K562 (cell line): ENCODE measurements around the gene ZNF521. TPM values are rescaled to one million over a fixed set of nuclear protein-coding genes. Genes with fewer than 3 reads are reported as not detected.

Experiments used
- ATF1 ChIP-seq, 2 experiments: fragments of 450-650 bp in 1 of 2; IDR thresholded peaks; 2 replicates each; pipeline ENCODE4 v1.6.1; 2016; ENCODE audit warnings: missing compliant biosample characterization in 1 of 2, missing genetic modification characterization in 1 of 2
- DPF2 ChIP-seq: fragments of 450-650 bp; IDR thresholded peaks from 2 replicates; pipeline ENCODE4 v1.6.1; 2016
- HES1 ChIP-seq: fragments of 450-650 bp; IDR thresholded peaks from 2 replicates; pipeline ENCODE4 v1.6.1; 2016; ENCODE audit warnings: low read depth, mild to moderate bottlenecking, moderate library complexity
- HINFP ChIP-seq: fragments of 450-650 bp; conservative IDR thresholded peaks from 2 replicates; pipeline ENCODE4 v1.6.1; 2016; ENCODE audit warnings: missing genetic modification characterization, low read depth, mild to moderate bottlenecking, control low read depth, missing compliant biosample characterization
- KDM1A ChIP-seq, 2 experiments: fragments of 450-650 bp; IDR thresholded peaks; 2 replicates each; pipeline ENCODE4 v1.6.1; 2016; ENCODE audit warnings: mild to moderate bottlenecking in 2 of 2
- PCBP1 ChIP-seq: fragments of 200-400 bp; formaldehyde crosslinking; IDR thresholded peaks from 2 replicates; pipeline ENCODE4 v1.6.1; 2018; ENCODE audit warnings: mild to moderate bottlenecking, low read depth, low read length; ENCODE audit not compliant: poor library complexity, severe bottlenecking
- RFX5 ChIP-seq: IDR thresholded peaks from 2 replicates; pipeline ENCODE4 v1.6.1; 2011; ENCODE audit warnings: low read depth, mild to moderate bottlenecking, improper control_type of control experiment, low read length
- SIN3A ChIP-seq, 2 experiments: fragments of 150-350 bp in 1 of 2; IDR thresholded peaks; 2 replicates each; pipeline ENCODE4 v1.6.1; 2011 to 2016; ENCODE audit warnings: borderline replicate concordance in 2 of 2, low read depth in 2 of 2, low read length in 2 of 2, mild to moderate bottlenecking in 2 of 2, moderate library complexity in 2 of 2; ENCODE audit not compliant: control insufficient read depth in 1 of 2
- SOX6 ChIP-seq: fragments of 450-650 bp; IDR thresholded peaks from 2 replicates; pipeline ENCODE4 v1.6.1; 2014; ENCODE audit warnings: mild to moderate bottlenecking
- TBP ChIP-seq: optimal IDR thresholded peaks from 2 replicates; pipeline ENCODE3; 2011; ENCODE audit warnings: low read depth, low read length, improper control_type of control experiment
- TCF3 ChIP-seq: sonication (generic); formaldehyde crosslinking; IDR thresholded peaks from 2 replicates; pipeline ENCODE4 v1.4.0; 2020; ENCODE audit warnings: mild to moderate bottlenecking, missing genetic modification reagents
- YY1 ChIP-seq, 3 experiments: IDR thresholded peaks; 2 replicates each; pipeline ENCODE4 v1.6.1; 2011; ENCODE audit warnings: low read length in 2 of 3, mild to moderate bottlenecking in 2 of 3, moderate library complexity in 2 of 3, borderline replicate concordance in 1 of 3, control low read depth in 1 of 3, low read depth in 1 of 3; ENCODE audit not compliant: insufficient read depth in 3 of 3, insufficient replicate concordance in 2 of 3, control insufficient read depth in 1 of 3, insufficient read length in 1 of 3; ENCODE audit errors: extremely low read depth in 1 of 3
- ZNF12 ChIP-seq: sonication (generic); formaldehyde crosslinking; IDR thresholded peaks from 2 replicates; pipeline ENCODE4 v1.4.0; 2020; ENCODE audit warnings: mild to moderate bottlenecking, missing genetic modification reagents
- ZNF146 ChIP-seq: IDR thresholded peaks from one replicate; pipeline ENCODE4 v1.6.1; 2018; ENCODE audit warnings: missing compliant biosample characterization; ENCODE audit not compliant: unreplicated experiment
- ZNF395 ChIP-seq: fragments of 200-800 bp; sonication (Bioruptor generic); IDR thresholded peaks from 2 replicates; pipeline ENCODE4 v1.6.1; 2017; ENCODE audit warnings: missing genetic modification characterization, missing compliant biosample characterization
- ZNF408 ChIP-seq: fragments of 250-450 bp; sonication (Bioruptor Pico); IDR thresholded peaks from 2 replicates; pipeline ENCODE4 v1.4.0; 2020; ENCODE audit warnings: low read depth, mild to moderate bottlenecking, moderate library complexity
- ZNF551 ChIP-seq: fragments of 250-450 bp; sonication (Bioruptor Pico); IDR thresholded peaks from 2 replicates; pipeline ENCODE4 v1.5.0; 2021; ENCODE audit warnings: mild to moderate bottlenecking, moderate library complexity
- ZNF57 ChIP-seq: fragments of 450-650 bp; formaldehyde crosslinking; IDR thresholded peaks from 2 replicates; pipeline ENCODE4 v1.4.0; 2020; ENCODE audit warnings: mild to moderate bottlenecking, moderate library complexity
- ZNF592 ChIP-seq: fragments of 450-650 bp; IDR thresholded peaks from 2 replicates; pipeline ENCODE4 v1.6.1; 2017; ENCODE audit warnings: antibody characterized with exemption, mild to moderate bottlenecking
- polyA plus RNA-seq, 8 experiments: library from polyadenylated mRNA; depleted of rRNA in 4 of 8; stranded (reverse) in 5 of 8; unstranded in 3 of 8; fragments of >200 nt; fragmentation: Nextera tagmentation in 2 of 8; fragmentation: Illumina TruSeq in 1 of 8; extraction: Ambion mirVana in 2 of 8; extraction: Trizol in 1 of 8; gene quantifications; 2 replicates each; pipeline versions ENCODE4 v1.2.1 to v1.2.3, GENCODE V29; 2011 to 2014; ENCODE audit warnings: inconsistent platforms in 1 of 8, missing spikeins in 1 of 8
- total RNA-seq, 7 experiments: library from RNA; depleted of rRNA in 6 of 7; stranded (reverse); fragments of >200 nt in 6 of 7; fragmentation: Illumina TruSeq in 2 of 7; extraction: Trizol in 2 of 7; gene quantifications; 2 replicates each; pipeline versions ENCODE4 v1.2.1 to v1.2.3, GENCODE V29; 2011 to 2021; ENCODE audit warnings: low replicate concordance in 1 of 7

The ZNF521 gene
- total and polyA plus RNA-seq, 9 of the 15 experiments (the other 6 are each of a cell fraction or from before 2014, with no cell fraction given): 1.2 to 5.8 (median 1.6) TPM

- TF ChIP-seq SIN3A (IDR thresholded peaks at IDR 0.05; ENCODE audit: borderline replicate concordance in 2 of 2, control insufficient read depth in 1 of 2, low read depth in 2 of 2, low read length in 2 of 2) (no peak), RFX5 (no peak), YY1 (IDR thresholded peaks at IDR 0.05; ENCODE audit: borderline replicate concordance in 1 of 3, control insufficient read depth in 1 of 3, extremely low read depth in 1 of 3, insufficient read depth in 3 of 3, insufficient read length in 1 of 3, insufficient replicate concordance in 2 of 3, low read depth in 1 of 3, low read length in 2 of 3) (no peak), ZNF12 (no peak), DPF2 (peak; percentile 78), ZNF592 (no peak), PCBP1 (no peak), ZNF146 (no peak), ZNF551 (no peak), ZNF408 (no peak), ATF1 (CRISPR knock-in tag; IDR thresholded peaks at IDR 0.05) (no peak), ATF1 (tag; IDR thresholded peaks at IDR 0.05) (no peak), TBP (no peak), SOX6 (peak; percentile 80), ZNF395 (CRISPR knock-in tag) (0 out of 2 replicates have a peak, but pooled peaks have one; percentile 39), HINFP (tag) (no peak), ZNF57 (CRISPR knock-in tag) (no peak), HES1 (0 out of 2 replicates have a peak, but pooled peaks have one; percentile 31), TCF3 (CRISPR knock-in tag) (peak; percentile 90), KDM1A (IDR thresholded peaks at IDR 0.05) (peak; percentile 56 to 60; a peak in 3 of 4 replicates)
Measured at GRCh38 chr18:25229081-25229480, 122.9 kb downstream of the ZNF521 start (continued).
